NT2/D1 (cell line): ENCODE data around the gene GADL1.

ENCODE experiments used
- SUZ12 ChIP-seq: IDR thresholded peaks from 2 replicates; pipeline ENCODE4 v1.6.1; 2011; ENCODE audit not compliant: insufficient read length, insufficient read depth; ENCODE audit errors: extremely low read depth
- YY1 ChIP-seq: IDR thresholded peaks from 2 replicates; pipeline ENCODE4 v1.6.1; 2011; ENCODE audit not compliant: insufficient read length, insufficient read depth

DNA sequence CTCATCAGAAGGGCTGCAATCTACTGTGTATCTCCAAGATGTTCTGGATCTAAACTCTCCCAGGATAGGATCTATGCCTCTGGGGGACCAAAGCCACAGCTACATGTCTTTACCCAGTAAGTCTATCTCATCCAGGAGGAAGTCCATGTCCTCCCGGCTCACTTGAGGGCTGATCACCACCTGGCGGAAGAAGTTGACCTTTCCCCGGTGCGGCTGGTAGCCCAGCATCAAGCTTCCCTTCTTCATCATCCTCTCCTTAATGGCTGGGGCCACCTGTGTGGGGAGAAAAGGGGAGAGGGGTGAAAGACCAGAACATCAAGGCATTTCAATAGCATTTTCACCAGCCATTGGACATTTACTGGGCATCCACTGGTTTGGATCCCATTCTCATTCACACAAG is 166.3 kb downstream of the GADL1 start:
- TF ChIP-seq SUZ12, result no peak
- TF ChIP-seq YY1, result no peak
